Superior temporal gyrus (tissue), 1 donor: Measurements from ENCODE around the gene NEU4.
"Not testable (repeated sequence)": the region's sequence is repeated elsewhere in the genome, so short reads cannot be mapped to it uniquely, and the experiment has no call there.

ENCODE experiments used
- DNase-seq: peaks from one replicate; pipeline ENCODE4 v3.0.0-alpha.2; 2016; ENCODE audit errors: extremely low spot score

The NEU4 gene

GRCh38 chr2:241775223-241776177 is 33.5 kb upstream of the NEU4 start:
- DNase-seq: no peak

- no peak for DNase-seq
These were observed 32.4 kb upstream of the NEU4 start, which contains the start of gene GAL3ST2 for GRCh38 chr2:241776336-241777169. GAL3ST2 (plus strand) TSS chr2:241776822; CDS start chr2:241776956, 134 bp downstream.

DNA sequence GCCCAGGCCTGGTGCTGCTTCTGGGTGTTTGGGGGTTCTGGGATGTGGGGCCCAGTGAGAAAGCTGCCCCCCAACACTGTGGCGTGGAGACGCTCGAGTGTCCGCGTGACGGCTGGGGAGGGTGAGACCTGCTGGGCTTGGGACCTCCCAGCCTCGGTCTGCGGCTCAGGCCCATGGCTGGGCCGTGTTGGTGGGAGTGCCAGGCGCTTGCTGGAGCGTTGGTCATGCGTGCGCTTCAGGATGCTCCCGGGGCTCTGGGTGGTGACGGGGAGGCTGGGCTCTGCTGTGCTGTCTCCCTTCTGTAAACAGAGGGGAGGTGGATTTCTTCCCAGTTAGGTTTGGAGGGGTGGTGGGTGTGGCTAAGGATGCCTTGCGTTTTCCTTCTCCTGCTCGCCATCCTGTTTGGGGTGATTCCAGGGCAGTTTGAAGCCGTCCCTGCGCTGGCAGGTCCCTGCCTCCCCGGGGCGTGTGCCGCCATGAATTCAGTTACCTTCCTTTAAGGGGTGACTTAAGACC is 31.8 kb upstream of the NEU4 start:
- no peak for DNase-seq

- DNase-seq: no peak
These were observed 31.0 kb upstream of the NEU4 start for GRCh38 chr2:241777686-241778627.

- DNase-seq: no peak
These were observed 27.9 kb upstream of the NEU4 start for GRCh38 chr2:241780939-241781569.

DNA sequence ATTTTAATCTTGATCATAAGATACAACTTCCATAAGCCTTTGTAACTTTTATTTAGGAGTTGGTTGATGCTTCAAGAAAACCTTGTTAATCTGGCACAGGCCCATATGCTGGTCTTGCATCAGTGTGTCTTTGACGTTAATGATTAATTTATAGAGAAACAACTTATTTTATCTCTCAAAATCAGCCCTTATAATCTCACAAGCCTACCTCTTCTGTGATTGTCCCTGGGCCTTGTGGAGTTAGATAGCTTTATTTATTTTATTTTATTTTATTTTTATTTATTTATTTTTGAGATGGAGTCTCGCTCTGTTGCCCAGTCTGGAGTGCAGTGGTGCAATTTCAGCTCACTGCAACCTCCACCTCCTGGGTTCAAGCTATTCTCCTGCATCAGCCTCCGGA is 26.9 kb upstream of the NEU4 start:
- not testable (repeated sequence) for DNase-seq

GRCh38 chr2:241788135-241788534 is 20.9 kb upstream of the NEU4 start:
- no peak for DNase-seq

- no peak for DNase-seq
These were observed 20.4 kb upstream of the NEU4 start for GRCh38 chr2:241788572-241788971.

DNA sequence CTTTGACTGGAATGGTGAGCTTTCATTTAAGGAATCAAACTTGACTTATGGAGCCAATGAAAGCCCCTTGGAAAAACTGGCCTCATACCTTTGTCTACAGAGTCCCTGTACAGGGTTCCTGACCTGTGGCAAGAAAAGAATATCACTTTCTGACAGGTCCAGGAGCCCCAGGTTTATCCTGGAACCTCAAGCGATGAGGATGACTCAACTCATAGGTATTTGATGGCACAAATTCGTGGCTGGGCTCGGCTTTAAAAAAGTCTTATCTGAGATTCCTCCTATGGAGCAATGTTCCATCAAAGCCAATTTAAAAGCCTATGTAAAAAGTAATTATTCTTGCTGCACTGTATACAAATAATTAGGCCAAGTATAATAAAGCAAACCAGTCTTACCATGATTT is 17.6 kb upstream of the NEU4 start:
- DNase-seq: not testable (repeated sequence)

DNA sequence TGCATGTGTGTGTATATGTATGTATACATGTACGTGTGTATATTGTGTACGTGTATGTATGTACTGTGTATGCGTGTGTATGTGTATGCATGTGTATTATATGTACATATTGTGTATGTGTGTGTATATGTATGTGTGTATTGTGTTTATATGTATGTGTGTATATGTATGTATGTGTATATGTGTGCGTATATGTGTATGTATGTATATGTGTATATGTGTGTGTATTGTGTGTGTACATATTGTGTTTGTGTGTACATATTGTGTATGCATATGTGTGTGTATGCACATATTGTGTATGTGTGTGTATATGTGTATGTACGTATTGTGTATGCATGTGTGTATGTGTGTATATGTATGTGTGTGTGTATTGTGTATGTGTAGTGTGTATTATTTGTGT is 15.6 kb upstream of the NEU4 start:
- DNase-seq: no peak

DNA sequence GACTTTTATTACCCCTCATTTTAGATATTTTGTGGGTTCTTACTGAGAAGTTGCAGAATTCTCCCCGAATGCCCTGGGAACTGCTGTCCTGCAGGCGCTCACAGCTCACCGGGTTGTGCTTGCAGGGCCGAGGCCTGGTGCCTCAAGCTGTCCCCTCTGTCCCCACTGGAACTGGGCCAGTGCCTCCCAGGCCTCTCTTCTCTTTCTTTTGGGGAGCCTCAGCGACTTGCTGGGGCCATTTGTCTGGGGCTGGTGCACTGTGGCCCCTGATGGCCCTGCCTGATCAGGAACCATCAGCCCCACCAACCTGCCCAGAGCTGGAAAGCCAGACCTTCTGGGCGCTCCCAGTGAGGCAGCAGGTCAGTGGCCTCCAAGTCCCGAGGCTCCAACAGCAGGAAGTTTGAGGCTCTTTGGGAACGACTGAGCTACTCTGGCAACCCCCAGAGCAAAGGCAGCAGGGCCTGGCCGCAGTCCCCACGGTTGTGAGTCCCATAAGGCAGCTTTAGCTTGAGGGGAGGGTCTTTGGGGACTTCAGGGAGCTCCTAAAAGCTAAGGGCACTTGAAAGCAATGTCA is 14.7 kb upstream of the NEU4 start:
- no peak for DNase-seq

DNA sequence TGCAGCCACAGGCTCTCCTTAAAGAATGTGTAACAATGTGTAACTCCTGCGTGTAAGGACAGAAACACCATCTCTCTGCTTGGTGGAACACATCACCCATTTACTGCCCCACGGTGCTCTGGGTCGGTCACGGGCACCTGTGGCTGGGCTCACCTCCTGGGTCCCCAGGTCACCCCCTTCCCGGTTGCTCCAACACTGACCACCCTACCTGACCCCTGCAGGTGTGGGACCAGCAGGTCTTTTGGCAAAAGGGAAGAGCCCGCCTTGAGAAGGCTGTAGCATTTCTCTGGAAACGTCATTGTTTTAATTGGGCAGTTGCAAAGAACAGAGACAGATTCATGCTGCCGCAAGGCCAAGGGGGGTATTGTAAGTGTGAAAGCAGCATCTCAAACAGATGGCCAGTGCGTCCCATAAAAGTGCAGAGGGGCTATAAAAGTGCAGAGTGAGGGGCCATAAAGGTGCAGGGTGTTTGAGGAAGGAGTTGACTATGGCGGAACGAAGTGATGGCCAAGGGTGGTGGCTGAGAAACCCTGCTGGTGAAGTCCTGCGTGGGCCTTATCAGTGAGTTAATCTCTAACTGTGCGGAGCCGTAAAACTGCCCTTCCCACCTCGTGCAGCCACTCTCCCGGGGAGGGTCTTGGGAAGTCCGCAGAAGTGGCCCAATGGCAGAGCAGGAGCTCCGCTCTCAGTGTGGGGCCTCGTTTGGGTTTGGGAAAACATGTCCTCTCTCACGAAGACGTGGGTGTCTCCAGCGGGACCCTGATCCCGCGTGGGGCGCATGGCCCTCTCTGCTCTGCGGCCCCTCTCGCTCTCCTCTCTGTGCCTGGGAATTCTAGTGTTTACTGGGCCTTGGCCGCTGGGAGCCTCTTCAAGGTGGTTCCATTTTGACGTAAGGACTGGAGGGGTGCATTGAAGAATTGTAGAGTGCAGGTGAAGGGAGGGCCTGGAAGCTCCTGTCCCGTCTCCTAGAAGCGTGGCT is 13.7 kb upstream of the NEU4 start:
- no peak for DNase-seq

GRCh38 chr2:241796209-241796608 is 12.8 kb upstream of the NEU4 start:
- DNase-seq: no peak

DNA sequence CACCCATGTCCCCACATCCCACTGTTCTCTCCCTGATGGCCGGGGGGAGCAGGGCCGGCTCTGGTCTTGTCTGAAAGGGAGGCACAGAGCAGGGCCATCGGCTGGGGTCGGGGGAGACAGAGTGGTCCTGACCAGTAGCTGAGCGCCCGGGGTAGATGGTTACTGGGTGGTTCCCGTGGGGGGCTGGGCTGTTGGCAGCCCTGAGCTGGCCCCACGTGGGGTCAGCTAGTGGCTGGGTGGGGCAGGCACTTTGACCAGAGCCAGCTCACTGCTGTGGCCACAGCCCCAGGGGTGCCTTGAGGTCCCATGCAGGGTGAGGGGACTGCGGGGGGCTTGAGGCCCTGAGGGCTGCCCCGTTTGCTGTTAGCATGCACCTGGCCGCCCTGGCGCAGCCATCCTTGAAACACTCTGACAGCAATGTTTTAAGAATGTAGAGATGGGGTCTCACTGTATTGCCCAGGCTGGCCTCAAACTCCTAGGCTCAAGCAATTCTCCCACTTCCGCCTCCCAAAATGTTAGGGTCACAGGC is 12.3 kb upstream of the NEU4 start:
- DNase-seq: no peak

GRCh38 chr2:241797441-241798080 is 11.4 kb upstream of the NEU4 start:
- no peak for DNase-seq

DNA sequence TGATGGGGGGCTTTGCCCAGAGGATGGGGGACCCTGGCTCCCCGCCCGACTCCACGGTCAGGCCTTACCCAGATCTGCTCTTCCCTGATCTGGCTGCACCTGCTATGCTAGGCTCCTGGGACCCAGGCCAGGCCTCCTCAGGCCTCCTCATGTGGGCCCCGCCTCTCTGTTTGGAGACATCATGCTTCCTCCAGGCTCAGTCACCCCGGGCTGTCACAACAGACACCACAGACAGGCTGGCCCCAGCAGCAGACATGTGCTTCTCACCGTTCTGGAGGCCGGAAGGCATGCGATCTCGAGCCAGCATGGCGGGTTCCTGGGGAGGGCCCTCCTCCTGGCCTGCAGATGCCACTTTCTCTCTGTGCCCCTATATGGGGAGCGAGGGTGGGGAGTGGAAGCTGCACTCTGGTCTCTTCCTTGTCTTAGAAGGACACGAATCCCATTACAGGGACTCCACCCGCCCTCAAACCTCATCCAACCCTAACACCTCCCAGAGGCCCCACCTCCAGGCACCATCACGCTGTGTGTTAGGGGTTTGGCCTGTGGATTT is 10.8 kb upstream of the NEU4 start:
- no peak for DNase-seq

- DNase-seq: no peak
These were observed 10.1 kb upstream of the NEU4 start for GRCh38 chr2:241798631-241799521.
